OCI-LY1 (cell line): ENCODE measurements around the gene KAT6B.

Experiments used
- H2AFZ ChIP-seq: fragments of 200-600 bp; sonication (generic), shearing (Covaris generic); 2 replicates; pipeline ENCODE4 v1.6.0; 2014; ENCODE audit warnings: antibody characterized with exemption, mild to moderate bottlenecking, low read length
- H3F3A ChIP-seq: fragments of 200-600 bp; sonication (generic), shearing (Covaris generic); 2 replicates; pipeline ENCODE4 v1.6.0; 2014; ENCODE audit warnings: mild to moderate bottlenecking, antibody characterized with exemption, low read length, moderate library complexity; ENCODE audit not compliant: insufficient read depth
- H3K27ac ChIP-seq: fragments of 200-600 bp; sonication (generic); 2 replicates; pipeline ENCODE4 v1.5.1; 2014; ENCODE audit warnings: low read length, mixed run types, mild to moderate bottlenecking, low read depth; ENCODE audit not compliant: poor library complexity, severe bottlenecking
- H3K27me3 ChIP-seq: fragments of 200-600 bp; sonication (generic); 2 replicates; pipeline ENCODE4 v1.6.0; 2014; ENCODE audit warnings: antibody characterized with exemption, mild to moderate bottlenecking, low read length, moderate library complexity; ENCODE audit not compliant: insufficient read depth
- H3K36me3 ChIP-seq: fragments of 200-600 bp; sonication (generic); 2 replicates; pipeline ENCODE4 v1.6.1; 2014; ENCODE audit warnings: mild to moderate bottlenecking, antibody characterized with exemption, low read length, moderate library complexity, mixed read lengths; ENCODE audit not compliant: insufficient read depth
- H3K4me1 ChIP-seq: fragments of 200-600 bp; sonication (generic); 2 replicates; pipeline ENCODE4 v1.5.1; 2014; ENCODE audit warnings: mild to moderate bottlenecking, low read length, moderate library complexity; ENCODE audit not compliant: insufficient read depth, severe bottlenecking
- H3K4me2 ChIP-seq: fragments of 200-600 bp; sonication (generic), shearing (Covaris generic); 2 replicates; pipeline ENCODE4 v1.6.1; 2014; ENCODE audit warnings: low read length
- H3K4me3 ChIP-seq: fragments of 200-600 bp; sonication (generic); 2 replicates; pipeline ENCODE4 v1.5.1; 2014; ENCODE audit warnings: low read length, low read depth, mild to moderate bottlenecking, mixed read lengths; ENCODE audit not compliant: poor library complexity, severe bottlenecking
- H3K79me2 ChIP-seq: fragments of 200-600 bp; shearing (Covaris generic); 2 replicates; pipeline ENCODE4 v1.6.1; 2016; ENCODE audit warnings: mixed run types, low read length, mixed read lengths; ENCODE audit not compliant: insufficient read depth
- H3K9ac ChIP-seq: fragments of 200-600 bp; sonication (generic), shearing (Covaris generic); 2 replicates; pipeline ENCODE4 v1.6.1; 2014; ENCODE audit warnings: mild to moderate bottlenecking, low read length, mixed read lengths
- H3K9me2 ChIP-seq: fragments of 200-600 bp; sonication (generic), shearing (Covaris generic); 2 replicates; pipeline ENCODE4 v1.6.1; 2014; ENCODE audit warnings: low read depth, mild to moderate bottlenecking, low read length, mixed read lengths
- H3K9me3 ChIP-seq: fragments of 200-600 bp; shearing (Covaris generic); 2 replicates; pipeline ENCODE4 v1.6.1; 2014; ENCODE audit warnings: low read length, mixed read lengths
- H4K20me1 ChIP-seq: fragments of 200-600 bp; sonication (generic), shearing (Covaris generic); 2 replicates; pipeline ENCODE4 v1.6.0; 2016; ENCODE audit warnings: mild to moderate bottlenecking, low read length; ENCODE audit not compliant: insufficient read depth
- EZH2 ChIP-seq: fragments of 200-600 bp; sonication (generic), shearing (Covaris generic); IDR thresholded peaks from 2 replicates; pipeline ENCODE4 v1.8.0; 2017; ENCODE audit warnings: borderline replicate concordance, mixed run types, mild to moderate bottlenecking, antibody characterized with exemption, low read length, moderate library complexity, mixed read lengths
- TF ChIP-seq, protein P1 (sequence below): fragments of 200-600 bp; sonication (generic), shearing (Covaris generic); IDR thresholded peaks from 2 replicates; pipeline ENCODE4 v1.5.1; 2017; ENCODE audit warnings: mild to moderate bottlenecking, antibody characterized with exemption, low read length, moderate library complexity, mixed read lengths

The KAT6B gene

DNA sequence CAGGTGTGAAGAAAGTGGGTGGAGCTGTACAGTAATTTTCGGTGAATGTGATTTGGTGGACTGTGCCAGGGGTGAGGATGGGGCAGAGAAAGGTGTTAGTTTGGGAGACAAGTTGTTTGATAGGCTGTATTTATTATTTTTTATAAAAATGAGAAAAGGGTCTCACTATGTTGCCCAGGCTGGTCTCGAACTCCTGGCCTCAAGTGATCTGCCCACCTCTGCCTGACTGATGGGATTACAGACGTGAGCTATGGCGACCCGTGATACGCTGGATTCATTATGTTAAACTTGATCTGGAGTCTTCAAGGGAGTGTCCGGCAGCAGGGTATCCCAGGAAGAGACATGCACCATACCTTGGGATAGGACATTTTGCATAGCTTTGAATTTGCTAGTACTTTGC is 1.3 kb downstream of the KAT6B start:
- Histone ChIP-seq H3F3A (0 out of 2 replicates have a peak, but pooled peaks cover 6% of the 10 kb centered on the region), H2AFZ (no peak overlapping the region), H3K9me3 (no peaks in the 10 kb centered on the region), H3K36me3 (peaks cover 5% of the 10 kb centered on the region), H3K27me3 (no peaks in the 10 kb centered on the region), H3K4me3 (peak overlapping the region; percentile 79), H4K20me1 (no peaks in the 10 kb centered on the region), H3K4me2 (peak overlapping the region; percentile 99), H3K4me1 (peaks cover 44% of the 10 kb centered on the region), H3K79me2 (peaks cover 49% of the 10 kb centered on the region), H3K27ac (peak overlapping the region; percentile 61), H3K9me2 (no peaks in the 10 kb centered on the region), H3K9ac (peak overlapping the region; percentile 78; the same call in 1 of the 2 replicates)
- TF ChIP-seq EZH2: no peak
- TF ChIP-seq, protein P1, sequence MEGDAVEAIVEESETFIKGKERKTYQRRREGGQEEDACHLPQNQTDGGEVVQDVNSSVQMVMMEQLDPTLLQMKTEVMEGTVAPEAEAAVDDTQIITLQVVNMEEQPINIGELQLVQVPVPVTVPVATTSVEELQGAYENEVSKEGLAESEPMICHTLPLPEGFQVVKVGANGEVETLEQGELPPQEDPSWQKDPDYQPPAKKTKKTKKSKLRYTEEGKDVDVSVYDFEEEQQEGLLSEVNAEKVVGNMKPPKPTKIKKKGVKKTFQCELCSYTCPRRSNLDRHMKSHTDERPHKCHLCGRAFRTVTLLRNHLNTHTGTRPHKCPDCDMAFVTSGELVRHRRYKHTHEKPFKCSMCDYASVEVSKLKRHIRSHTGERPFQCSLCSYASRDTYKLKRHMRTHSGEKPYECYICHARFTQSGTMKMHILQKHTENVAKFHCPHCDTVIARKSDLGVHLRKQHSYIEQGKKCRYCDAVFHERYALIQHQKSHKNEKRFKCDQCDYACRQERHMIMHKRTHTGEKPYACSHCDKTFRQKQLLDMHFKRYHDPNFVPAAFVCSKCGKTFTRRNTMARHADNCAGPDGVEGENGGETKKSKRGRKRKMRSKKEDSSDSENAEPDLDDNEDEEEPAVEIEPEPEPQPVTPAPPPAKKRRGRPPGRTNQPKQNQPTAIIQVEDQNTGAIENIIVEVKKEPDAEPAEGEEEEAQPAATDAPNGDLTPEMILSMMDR: no peak

GRCh38 chr10:74828946-74829345 is 2.5 kb downstream of the KAT6B start:
- Histone ChIP-seq H3K9ac (no peak overlapping the region), H3K9me2 (no peaks in the 10 kb centered on the region), H3K36me3 (peaks cover 5% of the 10 kb centered on the region), H3K4me2 (peak overlapping the region; percentile 38; the same call in 1 of the 2 replicates), H3F3A (0 out of 2 replicates have a peak, but pooled peaks cover 4% of the 10 kb centered on the region), H3K27me3 (no peaks in the 10 kb centered on the region), H3K9me3 (no peaks in the 10 kb centered on the region), H3K79me2 (peaks cover 58% of the 10 kb centered on the region), H4K20me1 (no peaks in the 10 kb centered on the region), H2AFZ (no peak overlapping the region), H3K4me1 (peaks cover 40% of the 10 kb centered on the region), H3K27ac (peak overlapping the region; percentile 24), H3K4me3 (no peak overlapping the region)
- TF ChIP-seq, protein P1: no peak
- TF ChIP-seq EZH2: no peak

DNA sequence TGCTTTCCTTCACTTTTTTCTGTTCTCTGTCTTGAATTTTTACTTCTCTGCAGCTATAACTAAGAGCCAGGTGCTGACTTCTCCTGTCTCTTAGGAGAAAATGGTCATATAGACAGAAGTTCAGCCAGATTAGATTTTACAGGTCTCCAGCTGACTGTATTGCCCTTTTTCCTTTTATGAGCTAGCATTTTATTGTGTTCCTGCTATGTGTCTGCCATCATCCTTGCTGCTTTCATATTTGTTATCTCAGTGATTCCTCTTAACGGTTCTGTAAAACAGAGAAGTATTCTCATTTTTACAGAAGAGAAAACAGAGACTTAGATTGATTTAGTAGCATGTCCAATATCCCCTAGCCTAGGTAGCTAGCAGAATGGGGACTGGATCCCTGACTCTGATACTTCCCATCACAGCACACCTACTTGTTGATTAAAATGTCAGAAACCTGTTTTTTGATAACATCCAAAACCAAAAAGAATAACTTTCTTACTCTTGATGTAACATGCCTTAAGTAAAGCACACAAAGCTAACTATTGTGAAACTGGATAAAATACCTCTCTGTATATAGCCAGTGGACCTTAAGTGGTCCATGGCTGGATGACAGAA is 5.2 kb downstream of the KAT6B start:
- H3K9me3 ChIP-seq: peaks cover 4% of the 10 kb centered on the region; the same call in 1 of the 2 replicates
- peaks cover 85% of the 10 kb centered on the region for H3K79me2 ChIP-seq
- H3K27me3 ChIP-seq: no peaks in the 10 kb centered on the region
- no peaks in the 10 kb centered on the region for H4K20me1 ChIP-seq
- H3K4me2 ChIP-seq: no peak overlapping the region
- TF ChIP-seq EZH2: no peak
- TF ChIP-seq, protein P1: no peak
- peaks cover 26% of the 10 kb centered on the region for H3K36me3 ChIP-seq
- no peaks in the 10 kb centered on the region for H3F3A ChIP-seq
- no peak overlapping the region for H3K9ac ChIP-seq
- peak overlapping the region; percentile 39 for H3K27ac ChIP-seq
- H3K9me2 ChIP-seq: no peaks in the 10 kb centered on the region
- H2AFZ ChIP-seq: no peak overlapping the region
- no peak overlapping the region for H3K4me3 ChIP-seq
- H3K4me1 ChIP-seq: peaks cover 30% of the 10 kb centered on the region
